Mammary epithelial cell (primary cell): ENCODE measurements around the gene TMEM232.

Experiments used
- CTCF ChIP-seq, 2 donors: IDR thresholded peaks in 1 of 2; conservative IDR thresholded peaks in 1 of 2; 2 replicates each; pipeline ENCODE4 v1.5.1; 2011 to 2012; ENCODE audit warnings: inconsistent platforms in 2 of 2, low read length in 2 of 2, mild to moderate bottlenecking in 2 of 2, control low read depth in 1 of 2, low read depth in 1 of 2; ENCODE audit not compliant: insufficient read depth in 1 of 2; ENCODE audit errors: extremely low read depth in 1 of 2
- EZH2 ChIP-seq: IDR thresholded peaks from 2 replicates; pipeline ENCODE4 v1.6.1; 2012; ENCODE audit warnings: low read length, inconsistent platforms, borderline replicate concordance

GRCh38 chr5:110757118-110757729 lies 30.8 kb upstream of the TMEM232 start:
- TF ChIP-seq CTCF (conservative IDR thresholded peaks at IDR 0.05 in 1 of 2, IDR thresholded peaks at IDR 0.05 in 1 of 2; ENCODE audit: extremely low read depth in 1 of 2, insufficient read depth in 1 of 2, low read depth in 1 of 2, low read length in 2 of 2) (peak; percentile 52 to 61), EZH2 (no peak)
